HepG2 (cell line): ENCODE measurements around the gene MROH2A. TPM values are rescaled to one million over a fixed set of nuclear protein-coding genes. Genes with fewer than 3 reads are reported as not detected.

Experiments used
- ARID5B ChIP-seq: IDR thresholded peaks from 2 replicates; pipeline ENCODE4 v1.4.0; 2020; ENCODE audit warnings: mild to moderate bottlenecking, missing genetic modification reagents
- EP300 ChIP-seq, 3 experiments: sonication (generic) in 1 of 3; formaldehyde crosslinking in 1 of 3; IDR thresholded peaks; 2 replicates each; pipeline versions ENCODE4 v1.5.1 to v1.6.1; 2011 to 2020; ENCODE audit warnings: low read depth in 2 of 3, low read length in 2 of 3, borderline replicate concordance in 1 of 3, improper control_type of control experiment in 1 of 3, mild to moderate bottlenecking in 1 of 3, missing genetic modification reagents in 1 of 3, moderate library complexity in 1 of 3
- MAF1 ChIP-seq: sonication (generic); formaldehyde crosslinking; IDR thresholded peaks from 2 replicates; pipeline ENCODE4 v1.5.0; 2020; ENCODE audit warnings: missing genetic modification reagents, borderline replicate concordance
- MXD1 ChIP-seq: sonication (generic); formaldehyde crosslinking; IDR thresholded peaks from 2 replicates; pipeline ENCODE4 v1.4.0; 2020; ENCODE audit warnings: mild to moderate bottlenecking, missing genetic modification reagents
- PHF21A ChIP-seq: sonication (generic); formaldehyde crosslinking; IDR thresholded peaks from 2 replicates; pipeline ENCODE4 v1.5.0; 2020; ENCODE audit warnings: mild to moderate bottlenecking, missing genetic modification reagents
- YEATS4 ChIP-seq: sonication (generic); formaldehyde crosslinking; IDR thresholded peaks from 2 replicates; pipeline ENCODE4 v1.4.0; 2020; ENCODE audit warnings: missing genetic modification reagents, borderline replicate concordance
- ZNF124 ChIP-seq: sonication (generic); formaldehyde crosslinking; IDR thresholded peaks from 2 replicates; pipeline ENCODE4 v1.4.0; 2020; ENCODE audit warnings: missing genetic modification reagents
- ZNF224 ChIP-seq: sonication (generic); formaldehyde crosslinking; IDR thresholded peaks from 2 replicates; pipeline ENCODE4 v1.5.0; 2020; ENCODE audit warnings: mild to moderate bottlenecking, missing genetic modification reagents
- ZNF24 ChIP-seq: fragments of 450-650 bp; IDR thresholded peaks from 2 replicates; pipeline ENCODE4 v1.6.1; 2017; ENCODE audit warnings: antibody characterized with exemption, mild to moderate bottlenecking
- ZNF407 ChIP-seq: sonication (generic); formaldehyde crosslinking; IDR thresholded peaks from one replicate; pipeline ENCODE4 v1.5.1; 2020; ENCODE audit warnings: mild to moderate bottlenecking, missing genetic modification reagents; ENCODE audit errors: not compliant biosample characterization
- ZNF687 ChIP-seq: sonication (generic); formaldehyde crosslinking; IDR thresholded peaks from 2 replicates; pipeline ENCODE4 v1.5.1; 2020; ENCODE audit warnings: mild to moderate bottlenecking, missing genetic modification reagents, moderate library complexity
- polyA plus RNA-seq, 8 experiments: library from polyadenylated mRNA; depleted of rRNA in 3 of 8; stranded (reverse) in 7 of 8; unstranded in 1 of 8; fragments of >200 nt; fragmentation: Illumina TruSeq in 4 of 8; extraction: Trizol in 4 of 8; gene quantifications; 2 replicates each; pipeline versions ENCODE4 v1.2.1 to v1.2.3, GENCODE V29; 2011 to 2016; ENCODE audit warnings: low read depth in 4 of 8, missing spikeins in 1 of 8, mixed read lengths in 1 of 8; ENCODE audit not compliant: insufficient read depth in 1 of 8
- total RNA-seq, 5 experiments: library from RNA; depleted of rRNA; stranded (reverse); fragments of >200 nt; fragmentation: Illumina TruSeq; extraction: Trizol; gene quantifications; 2 replicates each; pipeline ENCODE4 v1.2.3, GENCODE V29; 2016; ENCODE audit warnings: low read depth in 1 of 5

The MROH2A gene
- total and polyA plus RNA-seq, 2 of the 13 experiments (the other 11 are each of a cell fraction or from before 2014, with no cell fraction given) = 0.03 to 0.04 TPM

GRCh38 chr2:233817995-233818638 lies 40.0 kb downstream of the MROH2A start (continued):
- TF ChIP-seq ZNF407 (no peak), ZNF124 (CRISPR knock-in tag) (no peak), ZNF224 (CRISPR knock-in tag) (no peak), PHF21A (no peak), YEATS4 (no peak), ZNF687 (CRISPR knock-in tag) (peak; percentile 79), MXD1 (CRISPR knock-in tag) (no peak), ZNF24 (no peak), EP300 (IDR thresholded peaks at IDR 0.05; ENCODE audit: low read depth in 2 of 2, low read length in 2 of 2) (no peak), EP300 (CRISPR knock-in tag; IDR thresholded peaks at IDR 0.05; ENCODE audit: borderline replicate concordance) (no peak), ARID5B (CRISPR knock-in tag) (0 out of 2 replicates have a peak, but pooled peaks have one; percentile 14), MAF1 (CRISPR knock-in tag) (no peak)
